HS-27A (cell line): ENCODE results near the gene ACTG1.

Source experiments
- DNase-seq: peaks from one replicate; pipeline ENCODE4 v3.0.0-alpha.2; 2012; ENCODE audit warnings: low read depth, missing footprints

Gene ACTG1

GRCh38 chr17:81545160-81545949, 32.8 kb upstream of the ACTG1 start:
- DNase-seq, result no peak

- DNase-seq, result no peak
Observed at GRCh38 chr17:81544281-81544974, 31.8 kb upstream of the ACTG1 start.

- no peak for DNase-seq
Observed at GRCh38 chr17:81543756-81544155, 31.2 kb upstream of the ACTG1 start.

- no peak for DNase-seq
Observed at GRCh38 chr17:81543339-81543675, 30.7 kb upstream of the ACTG1 start.

- DNase-seq, result no peak
Observed at GRCh38 chr17:81542431-81543338, 30.1 kb upstream of the ACTG1 start.

GRCh38 chr17:81541123-81541522, 28.5 kb upstream of the ACTG1 start:
- no peak for DNase-seq

- DNase-seq, result no peak
Observed at GRCh38 chr17:81540676-81541027, 28.1 kb upstream of the ACTG1 start.

GRCh38 chr17:81539961-81540675, 27.5 kb upstream of the ACTG1 start:
- no peak for DNase-seq

GRCh38 chr17:81539571-81539900, 26.9 kb upstream of the ACTG1 start:
- DNase-seq, result no peak

- no peak for DNase-seq
Observed at GRCh38 chr17:81538651-81539570, 26.3 kb upstream of the ACTG1 start.

GRCh38 chr17:81537856-81538555, 25.4 kb upstream of the ACTG1 start:
- DNase-seq, result no peak

- DNase-seq, result no peak
Observed at GRCh38 chr17:81537343-81537855, 24.8 kb upstream of the ACTG1 start.

GRCh38 chr17:81536299-81537290, 24.0 kb upstream of the ACTG1 start:
- DNase-seq, result no peak

GRCh38 chr17:81535480-81536298, 23.1 kb upstream of the ACTG1 start:
- no peak for DNase-seq

GRCh38 chr17:81535007-81535328, 22.4 kb upstream of the ACTG1 start:
- DNase-seq, result no peak

GRCh38 chr17:81534157-81535006, 21.8 kb upstream of the ACTG1 start:
- DNase-seq, result no peak
